GM12801 (cell line): ENCODE measurements around the gene CNTN5.

ENCODE experiments used
- CTCF ChIP-seq: IDR thresholded peaks from one replicate; pipeline ENCODE4 v1.5.1; 2011; ENCODE audit warnings: control low read depth; ENCODE audit not compliant: insufficient read length; ENCODE audit errors: extremely low read depth

Gene CNTN5

GRCh38 chr11:99241066-99241465 is 220.3 kb downstream of the CNTN5 start:
- TF ChIP-seq CTCF, result no peak

- no peak for TF ChIP-seq CTCF
Measured at GRCh38 chr11:99244613-99245012, 223.9 kb downstream of the CNTN5 start.

- TF ChIP-seq CTCF, result no peak
Measured at GRCh38 chr11:99246199-99246598, 225.4 kb downstream of the CNTN5 start.

- no peak for TF ChIP-seq CTCF
Measured at GRCh38 chr11:99256614-99257013, 235.9 kb downstream of the CNTN5 start.

GRCh38 chr11:99257131-99257530 is 236.4 kb downstream of the CNTN5 start:
- no peak for TF ChIP-seq CTCF

- no peak for TF ChIP-seq CTCF
Measured at GRCh38 chr11:99260696-99261095, 239.9 kb downstream of the CNTN5 start.

GRCh38 chr11:99268886-99269285 is 248.1 kb downstream of the CNTN5 start:
- no peak for TF ChIP-seq CTCF

- no peak for TF ChIP-seq CTCF
Measured at GRCh38 chr11:99271527-99271926, 250.8 kb downstream of the CNTN5 start.
